Activated CD4-positive, alpha-beta memory T cell treated with anti-CD3 and anti-CD28 coated beads for 36 hours (primary cell): Measurements from ENCODE around the gene ARSJ. TPM values are rescaled to one million over a fixed set of nuclear protein-coding genes. Genes with fewer than 3 reads are reported as not detected.
"Not testable (repeated sequence)": the region's sequence is repeated elsewhere in the genome, so short reads cannot be mapped to it uniquely, and the experiment has no call there.

Experiments used
- CTCF ChIA-PET: fragments of 350-600 bp; sonication (Branson Sonifier 250); formaldehyde crosslinking; loops from one replicate; lab custom pipeline; 2021; ENCODE audit warnings: antibody characterized with exemption, inconsistent platforms; lab: Charles Lee
- POLR2A ChIA-PET: fragments of 350-600 bp; sonication (Branson Sonifier 250); formaldehyde crosslinking; loops from one replicate; lab custom pipeline; 2021; ENCODE audit warnings: antibody characterized with exemption; lab: Charles Lee
- DNase-seq: peaks from one replicate; pipeline ENCODE4 v3.0.0-alpha.2; 2020
- H3K27ac Mint-ChIP-seq: one replicate; pipeline ENCODE4 v1.8.0; 2021; ENCODE audit warnings: mixed read lengths
- H3K27me3 Mint-ChIP-seq: one replicate; pipeline ENCODE4 v1.8.0; 2021; ENCODE audit warnings: mixed read lengths
- H3K36me3 Mint-ChIP-seq: one replicate; pipeline ENCODE4 v1.8.0; 2021; ENCODE audit warnings: mixed read lengths
- H3K4me1 Mint-ChIP-seq: one replicate; pipeline ENCODE4 v1.8.0; 2021; ENCODE audit warnings: low read depth, mixed read lengths
- H3K4me3 Mint-ChIP-seq: one replicate; pipeline ENCODE4 v1.8.0; 2021; ENCODE audit warnings: mild to moderate bottlenecking, mixed read lengths
- H3K9me3 Mint-ChIP-seq: one replicate; pipeline ENCODE4 v1.8.0; 2021; ENCODE audit warnings: mixed read lengths
- intact Hi-C: fragments of 100-400 bp; cut with micrococcal nuclease; formaldehyde crosslinking; loops from one replicate; pipeline ENCODE4 v1.15.1; 2023
- total RNA-seq, 2 experiments: library from RNA; stranded (reverse); gene quantifications; one replicate each; pipeline ENCODE4 v1.2.3, GENCODE V29; 2021

Gene ARSJ
- total RNA-seq, 2 experiments from 2014 or later = 0.07 TPM; not detected in 1

GRCh38 chr4:114005569-114006442 is 26.4 kb upstream of the ARSJ start:
- ChIA-PET CTCF (interaction anchor here (0.9 kb wide), 1 partner anchor 53 kb away, joined by 3 read pairs; no protein-coding TSS in a partner anchor), POLR2A (interaction anchor here (0.7 kb wide), 1 partner anchor 16 kb away, joined by 3 read pairs; no protein-coding TSS in a partner anchor)
- Mint-ChIP-seq H3K36me3 (no peaks in the 10 kb centered on the region), H3K4me1 (peaks cover 13% of the 10 kb centered on the region), H3K27ac (peak overlapping the region; percentile 4), H3K27me3 (no peaks in the 10 kb centered on the region), H3K4me3 (no peak overlapping the region), H3K9me3 (no peaks in the 10 kb centered on the region)
- intact Hi-C loops = loop anchor here (5.0 kb wide), 1 partner anchor 49 kb away; no protein-coding TSS in a partner anchor
- DNase-seq = no peak

GRCh38 chr4:114004483-114005226 is 25.2 kb upstream of the ARSJ start:
- H3K27me3 Mint-ChIP-seq, CTCF ChIA-PET, H3K9me3 Mint-ChIP-seq, H3K27ac Mint-ChIP-seq, POLR2A ChIA-PET, H3K36me3 Mint-ChIP-seq: not testable (repeated sequence)
- H3K4me3 Mint-ChIP-seq = peak overlapping the region; percentile 31
- intact Hi-C loops = loop anchor here (5.0 kb wide), 1 partner anchor 47 kb away; no protein-coding TSS in a partner anchor
- H3K4me1 Mint-ChIP-seq = peaks cover 13% of the 10 kb centered on the region
- peak; percentile 15 for DNase-seq

- Mint-ChIP-seq H3K4me1 (no peaks in the 10 kb centered on the region), H3K4me3 (no peak overlapping the region), H3K9me3 (no peaks in the 10 kb centered on the region), H3K27me3 (no peaks in the 10 kb centered on the region), H3K27ac (no peak overlapping the region), H3K36me3 (no peaks in the 10 kb centered on the region)
- DNase-seq = no peak
- ChIA-PET CTCF (no interaction called here), POLR2A (no interaction called here)
- intact Hi-C loops = no loop called here
Measured at GRCh38 chr4:113998531-113998930, 19.1 kb upstream of the ARSJ start.

GRCh38 chr4:113998079-113998478 is 18.6 kb upstream of the ARSJ start:
- ChIA-PET CTCF (no interaction called here), POLR2A (no interaction called here)
- Mint-ChIP-seq H3K27ac (no peak overlapping the region), H3K27me3 (no peaks in the 10 kb centered on the region), H3K4me3 (no peak overlapping the region), H3K4me1 (peaks cover 2% of the 10 kb centered on the region), H3K9me3 (no peaks in the 10 kb centered on the region), H3K36me3 (no peaks in the 10 kb centered on the region)
- no peak for DNase-seq
- intact Hi-C loops = no loop called here

- no peaks in the 10 kb centered on the region for H3K9me3 Mint-ChIP-seq
- intact Hi-C loops = no loop called here
- no peak overlapping the region for H3K27ac Mint-ChIP-seq
- no peaks in the 10 kb centered on the region for H3K27me3 Mint-ChIP-seq
- DNase-seq = no peak
- peaks cover 2% of the 10 kb centered on the region for H3K4me1 Mint-ChIP-seq
- no peaks in the 10 kb centered on the region for H3K36me3 Mint-ChIP-seq
- POLR2A ChIA-PET = no interaction called here
- CTCF ChIA-PET = no interaction called here
- H3K4me3 Mint-ChIP-seq = no peak overlapping the region
Measured at GRCh38 chr4:113997206-113997605, 17.8 kb upstream of the ARSJ start.

- H3K4me3 Mint-ChIP-seq = no peak overlapping the region
- peaks cover 2% of the 10 kb centered on the region for H3K4me1 Mint-ChIP-seq
- no peaks in the 10 kb centered on the region for H3K27me3 Mint-ChIP-seq
- no peaks in the 10 kb centered on the region for H3K9me3 Mint-ChIP-seq
- intact Hi-C loops = no loop called here
- ChIA-PET CTCF (no interaction called here), POLR2A (no interaction called here)
- H3K36me3 Mint-ChIP-seq = no peaks in the 10 kb centered on the region
- DNase-seq = no peak
- no peak overlapping the region for H3K27ac Mint-ChIP-seq
Measured at GRCh38 chr4:113996599-113997177, 17.2 kb upstream of the ARSJ start.

GRCh38 chr4:113993887-113994286 is 14.4 kb upstream of the ARSJ start:
- CTCF ChIA-PET = no interaction called here
- H3K9me3 Mint-ChIP-seq = no peaks in the 10 kb centered on the region
- no peaks in the 10 kb centered on the region for H3K36me3 Mint-ChIP-seq
- no peaks in the 10 kb centered on the region for H3K27me3 Mint-ChIP-seq
- intact Hi-C loops = no loop called here
- H3K4me1 Mint-ChIP-seq = peaks cover 2% of the 10 kb centered on the region
- H3K4me3 Mint-ChIP-seq = no peak overlapping the region
- no peak for DNase-seq
- no peak overlapping the region for H3K27ac Mint-ChIP-seq
- POLR2A ChIA-PET = no interaction called here

GRCh38 chr4:113990886-113991285 is 11.4 kb upstream of the ARSJ start:
- POLR2A ChIA-PET = no interaction called here
- Mint-ChIP-seq H3K27ac (no peak overlapping the region), H3K27me3 (no peaks in the 10 kb centered on the region), H3K4me3 (no peak overlapping the region), H3K9me3 (no peaks in the 10 kb centered on the region), H3K4me1 (peaks cover 2% of the 10 kb centered on the region), H3K36me3 (no peaks in the 10 kb centered on the region)
- CTCF ChIA-PET = no interaction called here
- DNase-seq = no peak
- intact Hi-C loops = no loop called here

- Mint-ChIP-seq H3K4me1 (no peaks in the 10 kb centered on the region), H3K27me3 (peaks cover 6% of the 10 kb centered on the region), H3K9me3 (no peaks in the 10 kb centered on the region), H3K27ac (no peak overlapping the region), H3K36me3 (peaks cover 3% of the 10 kb centered on the region), H3K4me3 (no peak overlapping the region)
- POLR2A ChIA-PET = no interaction called here
- DNase-seq = no peak
- intact Hi-C loops = no loop called here
- CTCF ChIA-PET = no interaction called here
Measured at GRCh38 chr4:113987382-113987941, 8.0 kb upstream of the ARSJ start.

GRCh38 chr4:113982181-113982580 is 2.7 kb upstream of the ARSJ start:
- CTCF ChIA-PET = no interaction called here
- peaks cover 3% of the 10 kb centered on the region for H3K36me3 Mint-ChIP-seq
- intact Hi-C loops = no loop called here

GRCh38 chr4:113981591-113981990 is 2.1 kb upstream of the ARSJ start:
- DNase-seq = no peak
- H3K36me3 Mint-ChIP-seq = peaks cover 3% of the 10 kb centered on the region
- ChIA-PET POLR2A (no interaction called here), CTCF (no interaction called here)
- intact Hi-C loops = no loop called here
- H3K4me3 Mint-ChIP-seq = no peak overlapping the region
- peaks cover 35% of the 10 kb centered on the region for H3K27me3 Mint-ChIP-seq
- no peak overlapping the region for H3K27ac Mint-ChIP-seq
- peaks cover 13% of the 10 kb centered on the region for H3K4me1 Mint-ChIP-seq
- no peaks in the 10 kb centered on the region for H3K9me3 Mint-ChIP-seq

More at GRCh38 chr4:113982181-113982580, 2.7 kb upstream of the ARSJ start:
- Mint-ChIP-seq H3K27ac (no peak overlapping the region), H3K4me3 (no peak overlapping the region), H3K27me3 (peaks cover 35% of the 10 kb centered on the region), H3K4me1 (peaks cover 11% of the 10 kb centered on the region), H3K9me3 (no peaks in the 10 kb centered on the region)
- POLR2A ChIA-PET = no interaction called here
- no peak for DNase-seq
